HG03469 (cell line): ENCODE data around the gene SLC25A45.
"Not testable (repeated sequence)": the region's sequence is repeated elsewhere in the genome, so short reads cannot be mapped to it uniquely, and the experiment has no call there.

Source experiments
- ATAC-seq: cut with Tn5 transposase; IDR thresholded peaks from one replicate; pipeline ENCODE4 v1.9.1; 2021; ENCODE audit warnings: mild to moderate bottlenecking, moderate library complexity, moderate number of reproducible peaks; ENCODE audit not compliant: unreplicated experiment

Gene SLC25A45

DNA sequence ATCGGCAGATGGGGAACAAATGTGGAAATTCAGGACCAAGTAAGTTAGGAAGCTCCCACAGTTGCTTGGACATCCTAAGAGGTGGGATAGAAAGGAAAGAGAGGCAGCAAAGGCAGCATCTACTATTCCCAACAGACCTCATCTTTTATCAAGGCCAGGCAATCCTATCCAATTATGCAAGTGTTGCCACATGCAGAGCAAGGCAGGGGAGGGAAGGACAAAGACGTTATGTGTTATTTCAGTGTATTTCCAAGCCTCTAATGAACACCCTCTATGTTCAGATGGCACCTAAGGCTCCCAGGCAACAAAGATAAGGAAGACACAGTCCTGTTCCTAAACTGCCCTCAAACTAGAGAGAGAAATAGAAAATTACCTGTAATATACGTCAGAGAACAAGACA lies 18.7 kb downstream of the SLC25A45 start:
- ATAC-seq = no peak

DNA sequence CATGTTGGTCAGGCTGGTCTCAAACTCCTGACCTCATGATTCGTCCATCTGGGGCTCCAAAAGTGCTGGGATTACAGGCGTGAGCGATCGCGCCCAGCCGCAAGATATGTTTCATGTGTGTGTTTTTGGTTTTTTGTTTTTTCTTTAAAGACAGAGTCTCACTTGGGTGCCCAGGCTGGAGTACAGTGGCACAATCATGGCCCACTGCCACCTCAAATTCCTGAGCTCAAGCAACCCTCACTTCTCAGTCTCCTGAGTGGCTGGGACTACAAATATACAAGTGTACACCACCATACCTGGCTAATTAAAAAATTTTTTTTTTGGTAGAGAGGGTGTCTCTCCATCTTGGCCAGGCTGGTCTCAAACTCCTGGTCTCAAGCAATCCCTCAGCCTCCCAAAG lies 19.5 kb downstream of the SLC25A45 start:
- no peak for ATAC-seq

GRCh38 chr11:65362320-65362931 lies 20.0 kb downstream of the SLC25A45 start:
- ATAC-seq = no peak

DNA sequence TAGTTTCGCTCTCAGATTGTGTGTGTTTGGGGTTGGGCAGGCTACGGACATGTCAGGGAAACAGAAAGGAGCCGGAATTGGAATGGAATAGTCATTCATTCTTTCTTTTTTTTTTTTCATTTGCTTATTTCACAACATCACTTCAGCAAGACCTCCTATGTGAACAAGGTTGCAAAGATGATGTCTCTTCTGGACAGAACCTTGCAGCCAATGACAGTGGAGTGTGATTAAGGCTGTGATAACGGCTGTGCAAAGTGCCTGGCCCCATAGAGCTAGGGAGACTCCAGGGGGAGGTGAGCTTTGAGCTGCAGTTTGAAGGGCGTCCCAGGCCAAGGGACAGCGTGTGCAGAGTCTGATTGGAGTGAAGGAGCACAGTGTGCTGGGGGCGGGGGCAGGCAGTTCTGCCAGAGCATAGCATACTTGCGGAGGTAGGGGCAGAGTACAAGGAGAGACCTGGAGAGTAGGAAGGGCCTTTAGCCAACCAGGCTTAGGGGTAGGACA lies 24.5 kb downstream of the SLC25A45 start:
- no peak for ATAC-seq

DNA sequence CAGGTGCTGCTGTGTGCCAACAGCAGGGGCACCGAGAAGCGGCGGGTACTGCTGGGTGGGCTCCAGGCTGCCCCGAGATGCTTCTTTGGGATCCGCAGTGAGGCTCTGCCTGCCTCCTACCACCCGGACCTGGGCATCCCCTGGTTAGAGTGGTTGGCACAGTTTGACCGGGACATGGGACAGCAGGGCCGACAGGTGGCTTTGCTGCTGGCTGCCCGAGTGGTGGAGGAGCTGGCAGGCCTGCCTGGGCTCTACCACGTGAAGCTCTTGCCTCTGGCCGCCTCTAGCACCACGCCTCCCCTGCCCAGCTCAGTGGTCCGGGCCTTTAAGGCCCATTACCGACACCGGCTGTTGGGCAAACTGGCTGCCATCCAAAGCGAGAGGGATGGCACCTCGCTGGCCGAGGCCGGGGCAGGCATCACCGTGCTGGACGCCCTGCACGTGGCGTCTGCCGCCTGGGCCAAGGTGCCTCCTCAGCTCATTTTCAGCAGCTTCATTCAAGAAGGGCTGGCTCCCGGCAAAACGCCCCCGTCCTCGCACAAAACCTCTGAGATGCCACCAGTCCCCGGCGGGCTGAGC lies 26.0 kb downstream of the SLC25A45 start:
- ATAC-seq = no peak

GRCh38 chr11:65355776-65356393 lies 26.6 kb downstream of the SLC25A45 start:
- no peak for ATAC-seq

DNA sequence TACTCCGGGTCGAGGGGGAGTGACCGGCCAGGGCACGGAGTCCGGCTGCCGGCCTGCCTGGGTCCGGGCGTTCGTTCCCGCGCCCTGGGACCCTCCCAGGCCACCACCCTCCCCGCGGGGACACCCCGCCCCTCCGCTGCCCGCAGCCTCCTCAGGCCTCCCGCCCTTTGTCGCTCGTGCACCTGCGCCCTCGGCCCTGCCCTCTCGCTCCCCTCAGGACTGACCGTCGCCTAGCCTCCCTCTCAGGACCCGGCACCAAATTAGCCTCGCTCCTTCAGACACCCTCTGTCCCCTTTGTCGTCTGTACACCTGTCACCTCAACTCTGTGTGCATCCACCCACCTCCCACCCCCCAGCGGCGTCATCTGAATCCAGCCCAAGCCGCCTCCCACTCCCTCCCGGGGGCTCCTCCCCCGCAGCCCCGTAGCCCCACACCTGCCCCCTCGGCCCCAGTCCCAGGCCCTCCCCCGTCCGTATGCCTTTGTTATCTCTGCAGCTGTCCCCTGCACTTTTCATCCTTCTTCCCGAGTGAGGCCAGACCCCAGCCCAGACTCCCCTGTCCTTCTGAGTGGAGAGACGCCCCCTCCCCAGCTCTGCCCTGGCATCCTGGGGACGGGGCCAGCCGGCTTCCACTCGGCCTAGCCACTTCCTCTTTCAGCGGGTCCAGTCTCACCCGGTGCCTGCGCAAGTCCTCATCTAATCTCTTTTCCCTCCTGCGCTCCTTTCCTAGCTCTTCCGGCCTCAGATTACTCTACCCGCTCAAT lies 27.3 kb downstream of the SLC25A45 start:
- peak; percentile 16 for ATAC-seq

DNA sequence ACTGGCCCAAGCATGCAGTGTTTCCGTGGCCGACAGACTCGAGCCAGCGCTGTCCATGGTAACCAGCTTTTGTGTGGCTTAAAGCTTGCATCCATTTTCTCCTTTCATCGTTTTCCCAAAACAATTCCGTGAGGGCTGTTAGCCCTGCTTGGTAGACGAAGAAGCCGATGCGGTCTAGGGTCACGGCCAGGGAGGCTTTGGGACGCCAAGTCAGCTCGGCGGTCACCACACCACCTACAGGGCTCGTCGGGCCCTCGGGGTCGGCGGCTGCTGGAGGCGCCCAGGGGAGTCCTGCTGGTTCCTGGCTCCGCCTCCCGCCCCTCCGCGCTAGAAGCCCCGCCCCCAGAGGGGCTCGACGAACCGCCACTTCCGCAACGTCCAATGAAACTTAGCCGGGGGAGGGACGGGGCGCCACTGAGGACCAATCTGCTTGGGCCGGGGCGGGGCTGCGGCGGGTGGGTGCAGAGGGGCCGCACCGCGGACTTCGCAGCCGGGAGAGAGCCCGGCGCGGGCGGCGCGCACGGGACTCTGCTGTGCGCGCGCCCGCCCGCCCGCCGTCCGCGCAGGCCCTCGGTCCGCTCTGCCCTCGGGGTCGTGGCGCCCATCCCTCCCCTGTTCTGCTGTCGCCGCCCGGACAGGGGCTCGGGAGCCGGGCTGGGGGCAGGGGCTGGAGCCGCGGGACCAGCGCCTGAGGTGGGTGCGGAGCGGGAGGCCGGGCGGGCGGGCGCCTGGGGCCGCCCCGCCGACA lies 28.0 kb downstream of the SLC25A45 start, which contains the start of gene TIGD3:
Gene TIGD3, plus strand, starts transcription at position 487 of the 748 bp plus-strand sequence. CDS start 1,058 bp downstream, outside the sequence.
- ATAC-seq = peak; percentile 41

GRCh38 chr11:65353900-65354264 lies 28.6 kb downstream of the SLC25A45 start:
- no peak for ATAC-seq

DNA sequence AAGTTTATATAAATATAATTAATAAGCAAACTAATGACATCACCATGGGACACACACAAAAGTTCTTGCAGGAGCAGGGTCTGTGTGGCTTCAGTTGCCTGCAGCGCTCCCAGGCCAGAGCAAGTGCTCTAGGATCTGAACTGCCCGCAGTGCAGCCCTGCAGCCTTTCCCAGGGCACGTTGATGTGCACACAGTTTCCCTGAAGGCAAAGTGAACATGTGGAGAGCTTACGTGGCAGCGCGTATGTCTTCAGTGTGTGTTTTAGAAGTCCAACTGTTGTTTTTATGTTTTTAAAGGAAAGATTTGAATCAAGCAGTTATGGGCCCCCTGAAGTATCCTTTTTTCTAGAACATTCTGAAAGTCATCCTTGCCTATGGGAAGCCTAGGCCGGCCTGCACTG lies 29.1 kb downstream of the SLC25A45 start:
- ATAC-seq = no peak

DNA sequence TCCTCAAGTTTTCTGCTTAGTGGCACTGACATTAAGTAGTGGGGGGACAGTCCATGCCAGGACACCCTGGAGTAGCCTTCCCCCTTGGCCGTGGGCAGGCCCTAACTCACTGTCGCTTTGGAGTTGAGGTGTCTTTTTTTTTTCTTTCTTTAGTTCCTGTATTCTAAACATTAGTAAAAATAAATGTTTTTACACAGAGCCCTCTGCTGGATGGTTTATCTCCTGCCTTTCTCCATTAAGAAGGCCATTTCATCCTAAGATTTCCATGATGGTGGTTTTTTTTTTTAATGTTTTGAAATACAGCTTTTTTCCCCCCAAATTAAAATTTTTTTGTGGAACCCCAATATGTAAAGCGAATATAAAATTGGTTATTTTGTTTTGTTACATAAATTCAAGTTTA lies 29.7 kb downstream of the SLC25A45 start:
- ATAC-seq = no peak

GRCh38 chr11:65351511-65351910 lies 30.9 kb downstream of the SLC25A45 start:
- ATAC-seq = no peak

- ATAC-seq = no peak
These were observed 40.6 kb downstream of the SLC25A45 start for GRCh38 chr11:65341856-65342255.

- ATAC-seq = no peak
These were observed 42.2 kb downstream of the SLC25A45 start for GRCh38 chr11:65340226-65340625.

DNA sequence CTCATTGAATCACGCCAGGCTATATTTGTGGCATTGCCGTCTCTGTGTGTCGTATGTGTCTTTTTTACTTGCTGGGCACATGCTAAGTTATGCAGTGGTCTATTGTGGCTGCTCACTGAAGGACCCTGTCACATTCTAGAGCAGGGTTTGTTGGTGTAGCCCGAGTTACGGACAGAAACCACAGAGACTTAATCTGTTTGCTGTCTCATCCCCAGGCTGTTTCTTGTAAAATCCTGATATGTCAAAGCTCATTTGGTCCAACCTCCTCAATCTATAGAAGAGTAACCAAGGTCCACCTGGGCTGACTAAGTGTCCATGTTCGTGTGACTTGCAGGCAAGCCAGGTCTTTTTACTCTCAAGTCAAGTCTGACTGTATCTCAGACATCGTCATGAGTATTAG lies 43.8 kb downstream of the SLC25A45 start:
- ATAC-seq = no peak

DNA sequence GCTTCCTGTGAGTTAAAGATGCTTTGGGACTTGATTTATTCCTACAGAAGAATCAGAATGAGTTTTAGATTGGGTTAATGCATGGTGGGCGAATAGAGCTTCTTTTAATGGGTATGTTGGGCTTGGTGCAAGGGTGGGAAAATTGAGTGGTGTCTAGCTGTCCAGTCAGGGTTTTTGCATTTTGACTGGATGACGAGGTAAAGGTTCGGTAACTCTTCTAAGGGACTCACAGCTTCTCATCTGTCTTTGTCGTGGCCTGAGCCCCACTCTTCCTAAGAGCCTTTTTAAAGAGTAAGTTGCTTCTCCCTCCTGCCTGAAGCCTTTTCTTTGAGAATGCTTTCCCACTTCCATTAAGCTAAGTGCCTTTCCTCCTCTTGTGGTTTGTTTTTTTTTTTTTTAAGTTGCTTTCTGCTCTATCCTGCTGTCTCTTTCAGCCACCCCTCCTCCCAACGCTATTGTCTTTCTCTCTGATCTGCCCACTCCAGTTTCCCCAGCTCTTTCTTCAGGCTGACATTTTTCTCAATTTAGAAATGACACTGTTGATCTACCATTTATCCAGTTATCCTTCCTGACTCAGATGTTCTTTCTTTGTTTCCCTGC lies 47.6 kb downstream of the SLC25A45 start:
- ATAC-seq = no peak

GRCh38 chr11:65332591-65332990 lies 49.9 kb downstream of the SLC25A45 start:
- ATAC-seq = not testable (repeated sequence)

- ATAC-seq = no peak
These were observed 51.9 kb downstream of the SLC25A45 start for GRCh38 chr11:65330544-65330943.

- ATAC-seq = no peak
These were observed 52.5 kb downstream of the SLC25A45 start for GRCh38 chr11:65329944-65330403.

DNA sequence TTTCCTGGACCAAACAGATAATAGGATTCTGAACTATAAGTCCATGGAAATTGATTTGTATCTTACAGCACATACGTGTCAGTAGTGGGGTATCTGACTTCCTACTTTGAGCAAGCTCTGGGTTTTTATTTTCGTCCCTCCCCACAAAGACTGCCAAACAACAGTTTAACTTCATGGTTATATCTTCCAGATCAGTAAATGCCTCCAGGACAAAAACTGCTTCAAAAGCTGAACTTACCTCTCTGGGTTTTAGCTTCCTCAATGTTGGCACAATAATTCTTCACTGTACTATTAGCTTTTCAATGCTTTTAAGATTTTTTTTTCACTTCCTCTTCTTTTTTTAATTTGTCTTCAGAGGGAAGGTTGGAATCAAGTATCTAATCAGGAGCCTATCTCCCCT lies 53.0 kb downstream of the SLC25A45 start:
- ATAC-seq = no peak
